IMR-90 (cell line): ENCODE results near the gene C10orf67. TPM values are rescaled to one million over a fixed set of nuclear protein-coding genes. Genes with fewer than 3 reads are reported as not detected.

Experiments used
- ATAC-seq: fragments of 200-7000 bp; cut with Tn5 transposase; 2 replicates; pipeline ENCODE4 v1.9.1; 2020; ENCODE audit warnings: low read depth, mild to moderate bottlenecking, moderate library complexity
- BruUV-seq: library from RNA; stranded (reverse); fragments of 400-500 nt; replicated peaks from 2 replicates; lab custom pipeline; 2021; lab: Mats Ljungman, UMichigan
- CTCF ChIA-PET: fragments of 300-600 bp; formaldehyde crosslinking; extraction: SDS; loops from one replicate; lab custom pipeline; 2021; ENCODE audit warnings: antibody characterized with exemption; lab: Yijun Ruan, JAX
- POLR2A ChIA-PET: fragments of 300-600 bp; sonication (Branson Sonifier 250); formaldehyde crosslinking; loops from one replicate; lab custom pipeline; 2022; ENCODE audit warnings: antibody characterized with exemption; ENCODE audit not compliant: unreplicated experiment; lab: Charles Lee
- DNase-seq: peaks from one replicate; pipeline ENCODE4 v3.0.0; 2013
- H2AFZ ChIP-seq: replicated peaks from 2 replicates; pipeline ENCODE3; 2013; ENCODE audit warnings: low read length, mild to moderate bottlenecking; ENCODE audit not compliant: poor library complexity
- H2AK5ac ChIP-seq: 2 replicates; pipeline ENCODE4 v1.6.1; 2013; ENCODE audit warnings: low read depth, low read length, inconsistent platforms
- H2AK9ac ChIP-seq: replicated peaks from 2 replicates; pipeline ENCODE3; 2013; ENCODE audit warnings: mild to moderate bottlenecking, low read depth, low read length, moderate library complexity; ENCODE audit not compliant: poor library complexity
- H2BK120ac ChIP-seq: 2 replicates; pipeline ENCODE4 v1.6.1; 2013; ENCODE audit warnings: low read depth, low read length, inconsistent platforms
- H2BK15ac ChIP-seq: 3 replicates; pipeline ENCODE4 v1.6.1; 2013; ENCODE audit warnings: low read depth, low read length, inconsistent platforms
- H2BK20ac ChIP-seq: 2 replicates; pipeline ENCODE4 v1.6.1; 2013; ENCODE audit warnings: low read depth, mild to moderate bottlenecking, inconsistent platforms, low read length, moderate library complexity
- H2BK5ac ChIP-seq: 2 replicates; pipeline ENCODE4 v1.6.1; 2013; ENCODE audit warnings: mild to moderate bottlenecking, low read depth, low read length, inconsistent platforms; ENCODE audit not compliant: poor library complexity, severe bottlenecking
- H3K14ac ChIP-seq: replicated peaks from 2 replicates; pipeline ENCODE4 v1.6.1; 2013; ENCODE audit warnings: low read depth, low read length, inconsistent platforms
- H3K18ac ChIP-seq: 2 replicates; pipeline ENCODE4 v1.6.1; 2013; ENCODE audit warnings: low read depth, low read length, control low read depth
- H3K23ac ChIP-seq: 2 replicates; pipeline ENCODE4 v1.6.1; 2013; ENCODE audit warnings: low read depth, low read length, inconsistent platforms
- H3K27ac ChIP-seq: 2 replicates; pipeline ENCODE4 v1.5.1; 2013; ENCODE audit warnings: mild to moderate bottlenecking, control low read depth, low read length; ENCODE audit not compliant: insufficient read depth
- H3K27me3 ChIP-seq: 2 replicates; pipeline ENCODE4 v1.6.1; 2013; ENCODE audit warnings: low read length; ENCODE audit not compliant: control insufficient read depth, insufficient read depth
- H3K36me3 ChIP-seq: 2 replicates; pipeline ENCODE4 v1.6.1; 2013; ENCODE audit warnings: low read length, mixed read lengths; ENCODE audit not compliant: control insufficient read depth, insufficient read depth
- H3K4ac ChIP-seq: 2 replicates; pipeline ENCODE4 v1.6.1; 2013; ENCODE audit warnings: low read depth, low read length, inconsistent platforms
- H3K4me1 ChIP-seq: 2 replicates; pipeline ENCODE4 v1.6.1; 2013; ENCODE audit warnings: low read length, mixed read lengths; ENCODE audit not compliant: control insufficient read depth, insufficient read depth
- H3K4me2 ChIP-seq: 2 replicates; pipeline ENCODE4 v1.6.1; 2013; ENCODE audit warnings: low read depth, mild to moderate bottlenecking, control low read depth, low read length, moderate library complexity
- H3K4me3 ChIP-seq: 2 replicates; pipeline ENCODE4 v1.5.1; 2013; ENCODE audit warnings: low read depth, mild to moderate bottlenecking, control low read depth, low read length, moderate library complexity; ENCODE audit not compliant: insufficient read depth
- H3K56ac ChIP-seq: 2 replicates; pipeline ENCODE4 v1.6.1; 2013; ENCODE audit warnings: low read length, inconsistent platforms; ENCODE audit not compliant: insufficient read depth; ENCODE audit errors: extremely low read depth
- H3K79me1 ChIP-seq, 2 experiments: 2 replicates each; pipeline ENCODE4 v1.6.1; 2013; ENCODE audit warnings: low read length in 2 of 2, inconsistent platforms in 1 of 2, low read depth in 1 of 2
- H3K9ac ChIP-seq: 2 replicates; pipeline ENCODE4 v1.6.1; 2013; ENCODE audit warnings: low read depth, low read length, control low read depth
- H3K9me1 ChIP-seq: 2 replicates; pipeline ENCODE4 v1.6.1; 2013; ENCODE audit warnings: low read length, inconsistent platforms; ENCODE audit not compliant: insufficient read depth
- H3K9me3 ChIP-seq: 2 replicates; pipeline ENCODE4 v1.6.1; 2013; ENCODE audit warnings: low read length; ENCODE audit not compliant: control insufficient read depth, insufficient read depth
- H4K20me1 ChIP-seq: 2 replicates; pipeline ENCODE4 v1.6.1; 2013; ENCODE audit warnings: low read length, inconsistent platforms; ENCODE audit not compliant: insufficient read depth
- H4K5ac ChIP-seq: 2 replicates; pipeline ENCODE4 v1.6.1; 2013; ENCODE audit warnings: mild to moderate bottlenecking, low read depth, low read length, control low read depth
- H4K8ac ChIP-seq, 2 experiments: 2 replicates each; pipeline ENCODE4 v1.6.1; 2013; ENCODE audit warnings: low read depth in 2 of 2, low read length in 2 of 2, control low read depth in 1 of 2, inconsistent platforms in 1 of 2
- H4K91ac ChIP-seq: 2 replicates; pipeline ENCODE4 v1.6.1; 2013; ENCODE audit warnings: low read depth, low read length, inconsistent platforms; ENCODE audit not compliant: insufficient read depth
- BHLHE40 ChIP-seq: fragments of 150-350 bp; IDR thresholded peaks from 2 replicates; pipeline ENCODE4 v1.6.1; 2016; ENCODE audit warnings: mild to moderate bottlenecking, low read depth, low read length
- CHD1 ChIP-seq: IDR thresholded peaks from 2 replicates; pipeline ENCODE4 v1.6.1; 2012; ENCODE audit warnings: low read depth, low read length, improper control_type of control experiment
- CTCF ChIP-seq: conservative IDR thresholded peaks from 2 replicates; pipeline ENCODE4 v1.5.1; 2012; ENCODE audit warnings: mild to moderate bottlenecking, low read depth, low read length, improper control_type of control experiment
- FOS ChIP-seq: fragments of 150-350 bp; IDR thresholded peaks from 2 replicates; pipeline ENCODE4 v1.6.1; 2016; ENCODE audit warnings: low read depth, low read length
- MXI1 ChIP-seq: IDR thresholded peaks from 2 replicates; pipeline ENCODE4 v1.6.1; 2012; ENCODE audit warnings: low read depth, mild to moderate bottlenecking, low read length, moderate library complexity, borderline replicate concordance
- NFE2L2 ChIP-seq: fragments of 150-350 bp; IDR thresholded peaks from 2 replicates; pipeline ENCODE4 v1.6.1; 2016; ENCODE audit warnings: low read depth, mild to moderate bottlenecking, low read length
- POLR2A ChIP-seq: IDR thresholded peaks from 2 replicates; pipeline ENCODE4 v1.6.1; 2012; ENCODE audit warnings: mild to moderate bottlenecking, low read depth, low read length
- RAD21 ChIP-seq: IDR thresholded peaks from 2 replicates; pipeline ENCODE4 v1.6.1; 2012; ENCODE audit warnings: low read length, improper control_type of control experiment
- RCOR1 ChIP-seq: IDR thresholded peaks from 2 replicates; pipeline ENCODE4 v1.6.1; 2012; ENCODE audit warnings: mild to moderate bottlenecking, low read length, improper control_type of control experiment; ENCODE audit not compliant: insufficient replicate concordance
- RFX5 ChIP-seq: IDR thresholded peaks from 2 replicates; pipeline ENCODE4 v1.8.0; 2012; ENCODE audit warnings: low read depth, mild to moderate bottlenecking, low read length, moderate library complexity
- SMC3 ChIP-seq: fragments of 150-350 bp; IDR thresholded peaks from 2 replicates; pipeline ENCODE4 v1.6.1; 2016; ENCODE audit warnings: low read depth, mild to moderate bottlenecking, antibody characterized with exemption, low read length, moderate library complexity
- WGBS, 2 experiments: methylation state at CpG; one replicate each; pipeline versions ENCODE4 v1.1.5 to v1.1.7; 2013; ENCODE audit warnings: missing lambda C conversion rate in 2 of 2; ENCODE audit not compliant: insufficient read length in 1 of 2; ENCODE audit errors: extremely low coverage in 2 of 2; 5-methylcytosine and 5-hydroxymethylcytosine counted together
- dilution Hi-C: fragments of 300-500 bp; cut with HindIII; formaldehyde crosslinking; loops from one replicate; pipeline ENCODE4 v1.14.3; 2018; ENCODE audit warnings: low sequenced_read_pairs; ENCODE audit not compliant: unreplicated experiment
- in situ Hi-C: fragments of 300-500 bp; cut with MboI; formaldehyde crosslinking; loops from 3 replicates; pipeline ENCODE4 v1.14.3; 2019; ENCODE audit warnings: low sequenced_read_pairs, inconsistent platforms, mixed read lengths
- intact Hi-C: fragments of 100-400 bp; cut with micrococcal nuclease; formaldehyde crosslinking; loops from 2 replicates; pipeline ENCODE4 v1.10.0; 2022
- polyA plus RNA-seq, 3 experiments: library from polyadenylated mRNA; depleted of rRNA; stranded (reverse); fragments of >200 nt; gene quantifications; 2 replicates each; pipeline ENCODE4 v1.2.3, GENCODE V29; 2012; ENCODE audit warnings: low replicate concordance in 1 of 3
- total RNA-seq: library from RNA; depleted of rRNA; stranded (reverse); fragments of >200 nt; gene quantifications from 2 replicates; pipeline ENCODE4 v1.2.3, GENCODE V29; 2012
- TF ChIP-seq, protein P1 (sequence below): fragments of 150-350 bp; IDR thresholded peaks from 2 replicates; pipeline ENCODE4 v1.6.1; 2017; ENCODE audit warnings: mild to moderate bottlenecking, antibody characterized with exemption, low read length, low read depth
- TF ChIP-seq, protein P2 (sequence below): fragments of 150-350 bp; IDR thresholded peaks from 2 replicates; pipeline ENCODE4 v1.6.1; 2016; ENCODE audit warnings: low read depth, mild to moderate bottlenecking, low read length, moderate library complexity, borderline replicate concordance

The C10orf67 gene
- total and polyA plus RNA-seq, 2 of the 4 experiments (the other 2 are of a cell fraction), result 0.15 to 0.18 TPM

- ChIA-PET CTCF (no interaction called here), POLR2A (no interaction called here)
- Histone ChIP-seq H4K5ac (no peak overlapping the region), H3K4me2 (no peak overlapping the region), H2BK20ac (no peak overlapping the region), H4K91ac (no peak overlapping the region), H2AK9ac (no peak overlapping the region), H3K79me1 (no peaks in the 10 kb centered on the region), H2BK15ac (no peak overlapping the region), H2AK5ac (no peak overlapping the region), H3K4me3 (no peak overlapping the region), H3K9me1 (no peaks in the 10 kb centered on the region), H2BK5ac (no peak overlapping the region), H3K9ac (no peak overlapping the region), H4K20me1 (no peaks in the 10 kb centered on the region), H3K4me1 (no peaks in the 10 kb centered on the region), H4K8ac (no peak overlapping the region), H3K14ac (no peak overlapping the region), H3K27ac (no peak overlapping the region), H3K18ac (no peak overlapping the region), H3K4ac (no peak overlapping the region), H2AFZ (no peak overlapping the region), H3K9me3 (no peaks in the 10 kb centered on the region), H2BK120ac (no peak overlapping the region), H3K23ac (no peak overlapping the region), H3K27me3 (peaks cover 5% of the 10 kb centered on the region; the same call in 1 of the 2 replicates), H3K56ac (no peak overlapping the region), H3K36me3 (no peaks in the 10 kb centered on the region)
- no CpG with 5 or more reads among the region's 9 CpGs for WGBS, 2 experiments
- in situ Hi-C loops, result no loop called here
- dilution Hi-C loops, result no loop called here
- intact Hi-C loops, result no loop called here
- DNase-seq, result no peak
- BruUV-seq, result no TSS peak
- TF ChIP-seq MXI1 (no peak), RFX5 (no peak), RCOR1 (no peak), CTCF (no peak), RAD21 (no peak), SMC3 (no peak), BHLHE40 (no peak), POLR2A (no peak), CHD1 (no peak), FOS (no peak), NFE2L2 (no peak)
- TF ChIP-seq, protein P1, sequence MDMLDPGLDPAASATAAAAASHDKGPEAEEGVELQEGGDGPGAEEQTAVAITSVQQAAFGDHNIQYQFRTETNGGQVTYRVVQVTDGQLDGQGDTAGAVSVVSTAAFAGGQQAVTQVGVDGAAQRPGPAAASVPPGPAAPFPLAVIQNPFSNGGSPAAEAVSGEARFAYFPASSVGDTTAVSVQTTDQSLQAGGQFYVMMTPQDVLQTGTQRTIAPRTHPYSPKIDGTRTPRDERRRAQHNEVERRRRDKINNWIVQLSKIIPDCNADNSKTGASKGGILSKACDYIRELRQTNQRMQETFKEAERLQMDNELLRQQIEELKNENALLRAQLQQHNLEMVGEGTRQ, result no peak
- TF ChIP-seq, protein P2, sequence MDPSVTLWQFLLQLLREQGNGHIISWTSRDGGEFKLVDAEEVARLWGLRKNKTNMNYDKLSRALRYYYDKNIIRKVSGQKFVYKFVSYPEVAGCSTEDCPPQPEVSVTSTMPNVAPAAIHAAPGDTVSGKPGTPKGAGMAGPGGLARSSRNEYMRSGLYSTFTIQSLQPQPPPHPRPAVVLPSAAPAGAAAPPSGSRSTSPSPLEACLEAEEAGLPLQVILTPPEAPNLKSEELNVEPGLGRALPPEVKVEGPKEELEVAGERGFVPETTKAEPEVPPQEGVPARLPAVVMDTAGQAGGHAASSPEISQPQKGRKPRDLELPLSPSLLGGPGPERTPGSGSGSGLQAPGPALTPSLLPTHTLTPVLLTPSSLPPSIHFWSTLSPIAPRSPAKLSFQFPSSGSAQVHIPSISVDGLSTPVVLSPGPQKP, result no peak
- no peak for ATAC-seq
Observed at GRCh38 chr10:23362879-23363792, 18.5 kb upstream of the C10orf67 start.
